A549 (cell line): ENCODE data around the gene CENPB. TPM values are rescaled to one million over a fixed set of nuclear protein-coding genes. Genes with fewer than 3 reads are reported as not detected.

Source experiments
- ATAC-seq, 2 experiments: fragments of 200-7000 bp in 1 of 2; fragments of >200 bp in 1 of 2; cut with Nextera tagmentation in 1 of 2; cut with Tn5 transposase in 1 of 2; 3 replicates each; pipeline versions ENCODE4 v1.8.0 to v1.9.1; 2018 to 2020; ENCODE audit warnings: mild to moderate bottlenecking in 1 of 2, moderate library complexity in 1 of 2
- CTCF ChIA-PET: fragments of 300-600 bp; sonication (Branson Sonifier 250); formaldehyde crosslinking; extraction: SDS; loops from one replicate; lab custom pipeline; 2021; ENCODE audit warnings: antibody characterized with exemption, inconsistent platforms; lab: Yijun Ruan, JAX
- POLR2A ChIA-PET: fragments of 350-600 bp; formaldehyde crosslinking; extraction: SDS; loops from one replicate; lab custom pipeline; 2021; ENCODE audit warnings: antibody characterized with exemption, inconsistent platforms; lab: Yijun Ruan, JAX
- DNase-seq, 2 experiments: peaks; one replicate each; pipeline versions ENCODE4 v3.0.0 to v3.0.0-alpha.2; 2011 to 2016; ENCODE audit warnings: low read depth in 1 of 2, low spot score in 1 of 2
- FAIRE-seq: peaks from 2 replicates; lab custom pipeline; 2011; peaks lifted over from hg19 to GRCh38; lab: Jason Lieb, UNC
- H3K27ac ChIP-seq, 2 experiments: fragments of >200 bp; sonication (Bioruptor Twin); formaldehyde crosslinking; 3 replicates each; pipeline ENCODE4 v1.5.1; 2016 to 2017
- H3K4me1 ChIP-seq: fragments of >200 bp; sonication (Bioruptor Twin); formaldehyde crosslinking; 3 replicates; pipeline ENCODE4 v1.6.1; 2016
- H3K4me2 ChIP-seq: fragments of >200 bp; sonication (Bioruptor Twin); formaldehyde crosslinking; 3 replicates; pipeline ENCODE4 v1.6.1; 2016
- H3K4me3 ChIP-seq: fragments of >200 bp; sonication (Bioruptor Twin); formaldehyde crosslinking; 3 replicates; pipeline ENCODE4 v1.5.1; 2016
- H3K9me3 ChIP-seq: fragments of >200 bp; sonication (Bioruptor Twin); formaldehyde crosslinking; 3 replicates; pipeline ENCODE4 v1.6.1; 2016
- BHLHE40 ChIP-seq: IDR thresholded peaks from 2 replicates; pipeline ENCODE4 v1.6.1; 2012; ENCODE audit warnings: low read depth, low read length, inconsistent platforms
- CBX2 ChIP-seq: fragments of 200-600 bp; sonication (generic); IDR thresholded peaks from 2 replicates; pipeline ENCODE4 v1.6.1; 2016; ENCODE audit warnings: low read depth, mild to moderate bottlenecking, borderline replicate concordance
- CBX8 ChIP-seq: fragments of 200-600 bp; sonication (generic); IDR thresholded peaks from 2 replicates; pipeline ENCODE4 v1.6.1; 2016
- CHD2 ChIP-seq: fragments of 150-350 bp; IDR thresholded peaks from 2 replicates; pipeline ENCODE4 v1.6.1; 2014; ENCODE audit warnings: low read length; ENCODE audit not compliant: partially characterized antibody
- E2F6 ChIP-seq: IDR thresholded peaks from 2 replicates; pipeline ENCODE4 v1.6.1; 2012; ENCODE audit warnings: low read depth, borderline replicate concordance
- EHF ChIP-seq: fragments of 250-450 bp; sonication (Bioruptor Pico); IDR thresholded peaks from 2 replicates; pipeline ENCODE4 v1.5.0; 2020; ENCODE audit warnings: mild to moderate bottlenecking
- EHMT2 ChIP-seq: fragments of 200-600 bp; sonication (generic); IDR thresholded peaks from 2 replicates; pipeline ENCODE4 v1.6.1; 2016; ENCODE audit warnings: antibody characterized with exemption, low read depth, mild to moderate bottlenecking, moderate library complexity
- FOSL2 ChIP-seq, 2 experiments: fragments of 450-650 bp in 1 of 2; fragments of >200 bp in 1 of 2; sonication (Bioruptor Twin) in 1 of 2; formaldehyde crosslinking; IDR thresholded peaks; 2 replicates each; pipeline versions ENCODE4 v1.5.0 to v1.6.1; 2016 to 2020; ENCODE audit warnings: mild to moderate bottlenecking in 1 of 2, moderate library complexity in 1 of 2
- HDAC2 ChIP-seq: fragments of 200-600 bp; sonication (generic); IDR thresholded peaks from 2 replicates; pipeline ENCODE4 v1.6.1; 2016
- HEYL ChIP-seq: fragments of 250-450 bp; sonication (Bioruptor Pico); IDR thresholded peaks from 2 replicates; pipeline ENCODE4 v1.8.0; 2021; ENCODE audit warnings: mild to moderate bottlenecking, moderate library complexity
- HOXA7 ChIP-seq: fragments of 250-450 bp; sonication (Bioruptor Pico); IDR thresholded peaks from 2 replicates; pipeline ENCODE4 v1.5.0; 2020; ENCODE audit warnings: mild to moderate bottlenecking, moderate library complexity
- HOXB13 ChIP-seq: fragments of 250-450 bp; sonication (Bioruptor Pico); IDR thresholded peaks from 2 replicates; pipeline ENCODE4 v1.5.0; 2020; ENCODE audit warnings: low read depth, mild to moderate bottlenecking, moderate library complexity
- JUN ChIP-seq, 2 experiments: fragments of >200 bp; sonication (Bioruptor Twin); formaldehyde crosslinking; IDR thresholded peaks; 2 replicates in 1 of 2; 3 replicates in 1 of 2; pipeline ENCODE4 v1.6.1; 2016 to 2017
- JUNB ChIP-seq: fragments of >200 bp; sonication (Bioruptor Twin); formaldehyde crosslinking; IDR thresholded peaks from 2 replicates; pipeline ENCODE4 v1.6.1; 2016
- MAFK ChIP-seq: fragments of 450-650 bp; IDR thresholded peaks from 2 replicates; pipeline ENCODE4 v1.6.1; 2014; ENCODE audit not compliant: partially characterized antibody
- MAZ ChIP-seq: fragments of 150-350 bp; IDR thresholded peaks from 2 replicates; pipeline ENCODE4 v1.6.1; 2014; ENCODE audit warnings: antibody characterized with exemption, low read depth, low read length, borderline replicate concordance
- NFE2L2 ChIP-seq: fragments of 150-350 bp; conservative IDR thresholded peaks from 2 replicates; pipeline ENCODE4 v1.6.1; 2014; ENCODE audit warnings: low read length
- NPAS2 ChIP-seq: fragments of 250-450 bp; sonication (Bioruptor Pico); IDR thresholded peaks from 2 replicates; pipeline ENCODE4 v1.8.0; 2022; ENCODE audit warnings: mild to moderate bottlenecking, moderate library complexity, borderline replicate concordance
- NR3C1 ChIP-seq: fragments of >200 bp; sonication (Bioruptor Twin); formaldehyde crosslinking; IDR thresholded peaks from 3 replicates; pipeline ENCODE4 v1.6.1; 2017
- PHF8 ChIP-seq: fragments of 200-600 bp; sonication (generic); IDR thresholded peaks from 2 replicates; pipeline ENCODE4 v1.6.1; 2016; ENCODE audit warnings: low read depth, mild to moderate bottlenecking, antibody characterized with exemption, moderate library complexity, borderline replicate concordance
- POLR2AphosphoS2 ChIP-seq: conservative IDR thresholded peaks from 2 replicates; pipeline ENCODE4 v1.6.1; 2012; ENCODE audit warnings: low read length, improper control_type of control experiment, inconsistent platforms
- RAD21 ChIP-seq, 2 experiments: fragments of >200 bp in 1 of 2; sonication (Bioruptor Twin) in 1 of 2; formaldehyde crosslinking in 1 of 2; IDR thresholded peaks in 1 of 2; conservative IDR thresholded peaks in 1 of 2; 2 replicates in 1 of 2; 3 replicates in 1 of 2; pipeline ENCODE4 v1.6.1; 2012 to 2018; ENCODE audit warnings: inconsistent platforms in 1 of 2
- RFX5 ChIP-seq: fragments of 450-650 bp; IDR thresholded peaks from 2 replicates; pipeline ENCODE4 v1.7.1; 2014; ENCODE audit warnings: antibody characterized with exemption, mild to moderate bottlenecking, moderate library complexity
- SMC3 ChIP-seq: fragments of >200 bp; sonication (Bioruptor Twin); formaldehyde crosslinking; IDR thresholded peaks from 3 replicates; pipeline ENCODE4 v1.6.1; 2018; ENCODE audit warnings: inconsistent platforms
- SREBF2 ChIP-seq: fragments of 450-650 bp; IDR thresholded peaks from 2 replicates; pipeline ENCODE4 v1.6.1; 2014; ENCODE audit warnings: mild to moderate bottlenecking, moderate library complexity
- TFCP2L1 ChIP-seq: fragments of 250-450 bp; sonication (Bioruptor Pico); IDR thresholded peaks from 2 replicates; pipeline ENCODE4 v1.5.0; 2021; ENCODE audit warnings: mild to moderate bottlenecking
- TP53 ChIP-seq: fragments of 250-450 bp; sonication (Bioruptor Pico); IDR thresholded peaks from 2 replicates; pipeline ENCODE4 v1.5.0; 2021; ENCODE audit warnings: mild to moderate bottlenecking, moderate library complexity
- ZFP36 ChIP-seq: fragments of 450-650 bp; IDR thresholded peaks from 2 replicates; pipeline ENCODE4 v1.6.1; 2014; ENCODE audit warnings: borderline replicate concordance; ENCODE audit not compliant: partially characterized antibody
- ZSCAN20 ChIP-seq: fragments of 250-450 bp; sonication (Bioruptor Pico); IDR thresholded peaks from 2 replicates; pipeline ENCODE4 v1.8.0; 2022; ENCODE audit warnings: mild to moderate bottlenecking, moderate library complexity
- WGBS: methylation state at CpG from one replicate; pipeline ENCODE4 v1.1.6; 2017; ENCODE audit errors: missing lambda C conversion rate; 5-methylcytosine and 5-hydroxymethylcytosine counted together
- polyA plus RNA-seq, 4 experiments: library from polyadenylated mRNA; depleted of rRNA in 3 of 4; stranded (reverse); fragments of >200 nt; fragmentation: RNase III in 1 of 4; extraction: RNeasy Plus Mini Kit Qiagen cat#74134 plus additional on column Dnase treatment in 1 of 4; gene quantifications; 2 replicates in 3 of 4; 3 replicates in 1 of 4; pipeline ENCODE4 v1.2.3, GENCODE V29; 2011 to 2017
- TF ChIP-seq, protein P1 (sequence below): fragments of >200 bp; sonication (Bioruptor Twin); formaldehyde crosslinking; IDR thresholded peaks from 3 replicates; pipeline ENCODE4 v1.5.1; 2016
- TF ChIP-seq, protein P2 (sequence below): fragments of 250-450 bp; sonication (Bioruptor Pico); IDR thresholded peaks from 2 replicates; pipeline ENCODE4 v1.5.0; 2021; ENCODE audit warnings: mild to moderate bottlenecking, moderate library complexity, borderline replicate concordance
- TF ChIP-seq, protein P3 (sequence below): fragments of 450-650 bp; IDR thresholded peaks from 2 replicates; pipeline ENCODE4 v1.6.1; 2014; ENCODE audit warnings: antibody characterized with exemption
- TF ChIP-seq, protein P4 (sequence below): fragments of 250-450 bp; sonication (Bioruptor Pico); IDR thresholded peaks from 2 replicates; pipeline ENCODE4 v1.5.0; 2020; ENCODE audit warnings: low read depth, mild to moderate bottlenecking, moderate library complexity
- TF ChIP-seq, protein P5 (sequence below): IDR thresholded peaks from 2 replicates; pipeline ENCODE4 v1.6.1; 2012

Gene CENPB
- polyA plus RNA-seq, 2 of the 4 experiments (the other 2 are of a cell fraction), result 42.6 to 106 TPM

- Histone ChIP-seq H3K4me1 (peaks cover 44% of the 10 kb centered on the region), H3K4me2 (peak overlapping the region; percentile 84), H3K4me3 (peak overlapping the region; percentile 84), H3K9me3 (no peaks in the 10 kb centered on the region), H3K27ac (peak overlapping the region; percentile 98 to 99)
- ChIA-PET CTCF (interaction anchor here (0.7 to 3.3 kb wide), 3 partner anchors 10 to 58 kb away, joined by 3 to 29 read pairs (median 11); partner anchors contain the start of gene CENPB), POLR2A (interaction anchor here (0.7 to 2.2 kb wide), 8 partner anchors 8 to 813 kb away, joined by 3 to 36 read pairs (median 6); partner anchors contain the start of genes AP5S1 and CENPB)
- FAIRE-seq (no peak), DNase-seq (no peak), ATAC-seq (peak; percentile 17 to 39)
- 2% methylated on average over 21 of the region's 33 CpGs for WGBS
- TF ChIP-seq, protein P1, sequence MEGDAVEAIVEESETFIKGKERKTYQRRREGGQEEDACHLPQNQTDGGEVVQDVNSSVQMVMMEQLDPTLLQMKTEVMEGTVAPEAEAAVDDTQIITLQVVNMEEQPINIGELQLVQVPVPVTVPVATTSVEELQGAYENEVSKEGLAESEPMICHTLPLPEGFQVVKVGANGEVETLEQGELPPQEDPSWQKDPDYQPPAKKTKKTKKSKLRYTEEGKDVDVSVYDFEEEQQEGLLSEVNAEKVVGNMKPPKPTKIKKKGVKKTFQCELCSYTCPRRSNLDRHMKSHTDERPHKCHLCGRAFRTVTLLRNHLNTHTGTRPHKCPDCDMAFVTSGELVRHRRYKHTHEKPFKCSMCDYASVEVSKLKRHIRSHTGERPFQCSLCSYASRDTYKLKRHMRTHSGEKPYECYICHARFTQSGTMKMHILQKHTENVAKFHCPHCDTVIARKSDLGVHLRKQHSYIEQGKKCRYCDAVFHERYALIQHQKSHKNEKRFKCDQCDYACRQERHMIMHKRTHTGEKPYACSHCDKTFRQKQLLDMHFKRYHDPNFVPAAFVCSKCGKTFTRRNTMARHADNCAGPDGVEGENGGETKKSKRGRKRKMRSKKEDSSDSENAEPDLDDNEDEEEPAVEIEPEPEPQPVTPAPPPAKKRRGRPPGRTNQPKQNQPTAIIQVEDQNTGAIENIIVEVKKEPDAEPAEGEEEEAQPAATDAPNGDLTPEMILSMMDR, result no peak
- TF ChIP-seq TFCP2L1 (no peak), JUNB (no peak), NFE2L2 (no peak), EHF (CRISPR knock-in tag) (0 out of 2 replicates have a peak, but pooled peaks have one; percentile 71), HEYL (no peak), CBX2 (no peak), POLR2AphosphoS2 (no peak), CBX8 (no peak), RAD21 (conservative IDR thresholded peaks at IDR 0.05 in 1 of 2, IDR thresholded peaks at IDR 0.05 in 1 of 2) (0 out of 5 replicates have a peak, but pooled peaks of 1 of the 2 experiments have one; percentile 5), TP53 (CRISPR knock-in tag) (no peak), JUN (IDR thresholded peaks at IDR 0.05) (peak in 1 of 2 experiments; percentile 70; a peak in 2 of 5 replicates), BHLHE40 (no peak), HOXB13 (0 out of 2 replicates have a peak, but pooled peaks have one; percentile 17), CHD2 (no peak), ZSCAN20 (no peak), MAFK (no peak), RFX5 (no peak), HOXA7 (CRISPR knock-in tag) (no peak), PHF8 (no peak; the same call in 1 of the 2 replicates), EHMT2 (no peak), NR3C1 (no peak), E2F6 (no peak), FOSL2 (IDR thresholded peaks at IDR 0.05) (no peak), FOSL2 (CRISPR knock-in tag; IDR thresholded peaks at IDR 0.05) (no peak), HDAC2 (0 out of 2 replicates have a peak, but pooled peaks have one; percentile 12), NPAS2 (CRISPR knock-in tag) (no peak), SREBF2 (no peak), SMC3 (no peak), MAZ (no peak), ZFP36 (no peak)
- TF ChIP-seq, protein P2, sequence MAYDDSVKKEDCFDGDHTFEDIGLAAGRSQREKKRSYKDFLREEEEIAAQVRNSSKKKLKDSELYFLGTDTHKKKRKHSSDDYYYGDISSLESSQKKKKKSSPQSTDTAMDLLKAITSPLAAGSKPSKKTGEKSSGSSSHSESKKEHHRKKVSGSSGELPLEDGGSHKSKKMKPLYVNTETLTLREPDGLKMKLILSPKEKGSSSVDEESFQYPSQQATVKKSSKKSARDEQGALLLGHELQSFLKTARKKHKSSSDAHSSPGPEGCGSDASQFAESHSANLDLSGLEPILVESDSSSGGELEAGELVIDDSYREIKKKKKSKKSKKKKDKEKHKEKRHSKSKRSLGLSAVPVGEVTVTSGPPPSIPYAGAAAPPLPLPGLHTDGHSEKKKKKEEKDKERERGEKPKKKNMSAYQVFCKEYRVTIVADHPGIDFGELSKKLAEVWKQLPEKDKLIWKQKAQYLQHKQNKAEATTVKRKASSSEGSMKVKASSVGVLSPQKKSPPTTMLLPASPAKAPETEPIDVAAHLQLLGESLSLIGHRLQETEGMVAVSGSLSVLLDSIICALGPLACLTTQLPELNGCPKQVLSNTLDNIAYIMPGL, result 0 out of 2 replicates have a peak, but pooled peaks have one; percentile 18
- TF ChIP-seq, protein P3, sequence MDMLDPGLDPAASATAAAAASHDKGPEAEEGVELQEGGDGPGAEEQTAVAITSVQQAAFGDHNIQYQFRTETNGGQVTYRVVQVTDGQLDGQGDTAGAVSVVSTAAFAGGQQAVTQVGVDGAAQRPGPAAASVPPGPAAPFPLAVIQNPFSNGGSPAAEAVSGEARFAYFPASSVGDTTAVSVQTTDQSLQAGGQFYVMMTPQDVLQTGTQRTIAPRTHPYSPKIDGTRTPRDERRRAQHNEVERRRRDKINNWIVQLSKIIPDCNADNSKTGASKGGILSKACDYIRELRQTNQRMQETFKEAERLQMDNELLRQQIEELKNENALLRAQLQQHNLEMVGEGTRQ, result no peak
- TF ChIP-seq, protein P4, sequence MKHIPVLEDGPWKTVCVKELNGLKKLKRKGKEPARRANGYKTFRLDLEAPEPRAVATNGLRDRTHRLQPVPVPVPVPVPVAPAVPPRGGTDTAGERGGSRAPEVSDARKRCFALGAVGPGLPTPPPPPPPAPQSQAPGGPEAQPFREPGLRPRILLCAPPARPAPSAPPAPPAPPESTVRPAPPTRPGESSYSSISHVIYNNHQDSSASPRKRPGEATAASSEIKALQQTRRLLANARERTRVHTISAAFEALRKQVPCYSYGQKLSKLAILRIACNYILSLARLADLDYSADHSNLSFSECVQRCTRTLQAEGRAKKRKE (CRISPR knock-in tag), result no peak
- TF ChIP-seq, protein P5, sequence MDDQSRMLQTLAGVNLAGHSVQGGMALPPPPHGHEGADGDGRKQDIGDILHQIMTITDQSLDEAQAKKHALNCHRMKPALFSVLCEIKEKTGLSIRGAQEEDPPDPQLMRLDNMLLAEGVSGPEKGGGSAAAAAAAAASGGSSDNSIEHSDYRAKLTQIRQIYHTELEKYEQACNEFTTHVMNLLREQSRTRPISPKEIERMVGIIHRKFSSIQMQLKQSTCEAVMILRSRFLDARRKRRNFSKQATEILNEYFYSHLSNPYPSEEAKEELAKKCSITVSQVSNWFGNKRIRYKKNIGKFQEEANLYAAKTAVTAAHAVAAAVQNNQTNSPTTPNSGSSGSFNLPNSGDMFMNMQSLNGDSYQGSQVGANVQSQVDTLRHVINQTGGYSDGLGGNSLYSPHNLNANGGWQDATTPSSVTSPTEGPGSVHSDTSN, result no peak
Measured at GRCh38 chr20:3796477-3797225, 10.1 kb upstream of the CENPB start.
